MM.1S (cell line): ENCODE data around the gene TROAP.

Experiments
- CTCF ChIP-seq: fragments of 300-600 bp; sonication (generic); IDR thresholded peaks from 2 replicates; pipeline ENCODE4 v1.5.1; 2016; ENCODE audit warnings: antibody characterized with exemption, low read length, mixed read lengths
- EZH2 ChIP-seq: fragments of 300-600 bp; sonication (generic); optimal IDR thresholded peaks from 2 replicates; pipeline ENCODE3; 2017; ENCODE audit warnings: low read depth, mild to moderate bottlenecking, antibody characterized with exemption, low read length, mixed read lengths

GRCh38 chr12:49364989-49365388 is 41.9 kb downstream of the TROAP start:
- TF ChIP-seq CTCF (no peak), EZH2 (no peak)
